Muscle of leg (tissue), 11 donors: ENCODE data around the gene SERPINB1. TPM values are rescaled to one million over a fixed set of nuclear protein-coding genes. Genes with fewer than 3 reads are reported as not detected.

ENCODE experiments used
- DNase-seq: peaks from one replicate; pipeline ENCODE4 v3.0.0; 2013
- H3K27ac ChIP-seq: one replicate; pipeline ENCODE4 v1.5.1; 2013; ENCODE audit warnings: mild to moderate bottlenecking, low read length, control low read depth
- H3K27me3 ChIP-seq: one replicate; pipeline ENCODE4 v1.6.1; 2013; ENCODE audit warnings: low read length; ENCODE audit not compliant: control insufficient read depth, insufficient read depth
- H3K36me3 ChIP-seq: one replicate; pipeline ENCODE4 v1.6.1; 2013; ENCODE audit warnings: low read length; ENCODE audit not compliant: control insufficient read depth, insufficient read depth
- H3K4me1 ChIP-seq: one replicate; pipeline ENCODE4 v1.6.1; 2013; ENCODE audit warnings: low read length; ENCODE audit not compliant: control insufficient read depth, insufficient read depth
- H3K4me3 ChIP-seq: one replicate; pipeline ENCODE4 v1.5.1; 2013; ENCODE audit warnings: low read length, control low read depth
- H3K9me3 ChIP-seq: replicated peaks from 2 replicates; pipeline ENCODE4 v1.6.1; 2013; ENCODE audit warnings: low read depth, low read length; ENCODE audit not compliant: control insufficient read depth
- WGBS: methylation state at CpG from one replicate; pipeline ENCODE4 v1.1.5; 2013; ENCODE audit warnings: missing lambda C conversion rate; ENCODE audit not compliant: insufficient coverage; 5-methylcytosine and 5-hydroxymethylcytosine counted together
- polyA plus RNA-seq, 8 donors: library from polyadenylated mRNA; unstranded; fragments of 120-200 nt; gene quantifications; one replicate each; pipeline versions ENCODE4 v1.2.1 to v1.2.3, GENCODE V29; 2013; ENCODE audit warnings: inconsistent platforms in 1 of 8, low replicate concordance in 1 of 8; ENCODE audit not compliant: insufficient read length in 8 of 8, insufficient read depth in 1 of 8
- total RNA-seq: library from RNA; stranded (reverse); fragments of 120-200 nt; gene quantifications from one replicate; pipeline ENCODE4 v1.2.4, GENCODE V29; 2013

The SERPINB1 gene
- total and polyA plus RNA-seq, 9 donors, result 8.9 to 19.6 (median 16.2) TPM

DNA sequence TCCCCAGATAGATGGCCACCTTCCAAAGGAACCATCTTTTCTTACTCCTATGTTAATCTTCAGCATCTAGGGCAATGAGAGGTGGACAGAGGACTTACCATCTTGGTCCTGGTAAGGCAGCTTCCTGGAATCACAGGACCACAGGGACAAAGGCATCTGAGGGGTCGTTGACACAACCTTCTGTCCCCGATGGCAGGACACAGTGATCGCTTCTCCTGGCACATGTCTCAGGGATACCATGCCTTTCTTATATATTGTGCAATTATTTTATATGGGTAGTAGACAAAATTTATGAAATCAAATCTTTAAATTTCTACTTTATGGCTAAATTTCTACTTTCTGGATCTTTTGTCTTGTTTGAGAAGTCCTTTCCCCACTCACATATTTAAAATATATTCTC lies 20.1 kb downstream of the SERPINB1 start:
- Histone ChIP-seq H3K36me3 (no peaks in the 10 kb centered on the region), H3K4me1 (peaks cover 5% of the 10 kb centered on the region), H3K9me3 (no peaks in the 10 kb centered on the region), H3K4me3 (no peak overlapping the region), H3K27me3 (no peaks in the 10 kb centered on the region), H3K27ac (no peak overlapping the region)
- no CpG with 5 or more reads among the region's 3 CpGs for WGBS
- no peak for DNase-seq

DNA sequence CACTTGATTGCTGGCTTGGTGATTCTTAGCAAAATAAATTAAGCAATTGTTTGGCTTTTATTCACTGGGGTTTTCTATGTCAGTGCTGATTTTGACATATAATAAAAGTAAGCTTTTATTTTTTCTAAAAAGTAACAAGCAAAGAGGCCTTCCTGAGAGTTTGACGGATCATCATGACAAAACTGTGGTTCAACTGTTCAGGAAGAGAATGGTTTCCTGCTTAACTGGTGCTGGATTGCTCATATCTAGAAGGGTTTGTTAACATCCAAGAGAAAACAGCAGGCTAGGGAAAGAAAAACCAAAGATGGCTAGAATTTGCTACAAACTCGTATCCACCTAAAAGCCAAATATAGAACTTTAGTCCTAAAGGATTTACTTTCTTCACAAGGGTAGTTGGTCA lies 21.2 kb downstream of the SERPINB1 start:
- no peak for DNase-seq
- H3K4me3 ChIP-seq, result no peak overlapping the region
- H3K27ac ChIP-seq, result no peak overlapping the region

DNA sequence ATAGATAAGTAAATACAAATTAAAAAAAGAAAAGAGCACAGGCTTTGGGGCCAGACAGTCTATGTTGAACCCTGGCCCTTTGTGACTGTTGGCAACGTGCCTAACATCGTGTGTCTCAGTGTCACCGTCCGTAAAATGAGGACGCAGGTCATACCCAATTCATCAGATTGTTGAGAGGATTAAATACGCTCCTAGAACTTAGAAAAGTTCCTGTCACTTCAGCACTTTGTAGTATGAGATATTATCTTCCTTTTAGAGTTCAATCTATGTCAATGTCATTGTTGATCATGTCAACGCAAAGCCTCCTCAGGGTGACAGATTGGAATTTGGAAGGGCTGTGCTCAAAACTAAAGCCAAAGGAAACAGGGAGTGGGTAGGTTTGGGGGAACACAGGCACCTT lies 21.7 kb downstream of the SERPINB1 start:
- WGBS, result 75% methylated on average over 3 of the region's 7 CpGs
- peaks cover 4% of the 10 kb centered on the region for H3K9me3 ChIP-seq
- H3K36me3 ChIP-seq, result no peaks in the 10 kb centered on the region
- no peak overlapping the region for H3K4me3 ChIP-seq
- H3K4me1 ChIP-seq, result peaks cover 5% of the 10 kb centered on the region
- DNase-seq, result no peak
- H3K27me3 ChIP-seq, result no peaks in the 10 kb centered on the region
- no peak overlapping the region for H3K27ac ChIP-seq

More for the DNA sequence above, 21.2 kb downstream of the SERPINB1 start:
- Histone ChIP-seq H3K27me3 (no peaks in the 10 kb centered on the region), H3K36me3 (no peaks in the 10 kb centered on the region), H3K4me1 (peaks cover 5% of the 10 kb centered on the region), H3K9me3 (peaks cover 4% of the 10 kb centered on the region)
- no CpG with 5 or more reads among the region's 2 CpGs for WGBS

DNA sequence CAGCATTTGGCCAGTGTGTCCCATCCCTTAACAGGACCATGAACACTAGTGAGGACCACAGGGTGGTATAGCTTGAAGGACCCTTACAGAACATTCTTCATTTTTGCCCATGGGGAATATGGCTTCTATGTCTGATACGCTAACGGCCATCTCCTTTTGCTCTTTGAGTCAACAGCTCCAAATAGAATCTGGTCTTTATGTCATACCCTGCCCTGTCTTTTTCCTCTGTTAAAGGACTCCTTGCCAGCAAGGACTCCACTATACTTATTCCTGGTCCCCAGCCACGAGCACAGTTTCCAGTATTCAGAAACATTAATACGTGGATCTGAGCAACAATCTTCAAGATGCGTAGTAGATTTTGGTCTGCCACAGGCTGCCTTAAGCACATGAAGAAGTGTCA lies 22.5 kb downstream of the SERPINB1 start:
- no peaks in the 10 kb centered on the region for H3K27me3 ChIP-seq
- no peak overlapping the region for H3K27ac ChIP-seq
- peaks cover 4% of the 10 kb centered on the region for H3K9me3 ChIP-seq
- no peak overlapping the region for H3K4me3 ChIP-seq
- DNase-seq, result no peak
- H3K4me1 ChIP-seq, result peaks cover 5% of the 10 kb centered on the region
- H3K36me3 ChIP-seq, result no peaks in the 10 kb centered on the region
- 90% methylated on average over 2 of the region's 5 CpGs for WGBS

DNA sequence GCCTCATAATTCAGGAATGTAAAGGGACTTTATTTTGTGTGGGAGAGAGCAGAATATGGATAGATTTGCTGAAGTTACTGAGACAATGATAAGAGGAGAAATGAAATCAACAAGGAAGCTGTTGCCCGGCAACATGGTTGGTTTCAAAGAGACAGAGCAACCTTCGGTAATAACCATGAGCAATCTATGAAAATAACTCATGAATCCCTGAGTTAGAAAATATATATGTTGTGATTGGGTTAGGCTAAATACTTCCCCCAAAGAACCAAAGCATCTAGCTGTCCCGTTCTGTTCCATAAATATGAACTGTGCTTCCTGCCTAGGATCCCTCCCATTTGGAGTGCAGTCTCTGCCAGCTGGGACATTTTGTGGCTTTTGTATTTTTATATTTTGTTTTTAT lies 23.1 kb downstream of the SERPINB1 start:
- no peak for DNase-seq
- no CpG with 5 or more reads among the region's 3 CpGs for WGBS
- Histone ChIP-seq H3K4me3 (no peak overlapping the region), H3K9me3 (peaks cover 4% of the 10 kb centered on the region), H3K36me3 (no peaks in the 10 kb centered on the region), H3K27me3 (no peaks in the 10 kb centered on the region), H3K27ac (no peak overlapping the region), H3K4me1 (peaks cover 5% of the 10 kb centered on the region)

DNA sequence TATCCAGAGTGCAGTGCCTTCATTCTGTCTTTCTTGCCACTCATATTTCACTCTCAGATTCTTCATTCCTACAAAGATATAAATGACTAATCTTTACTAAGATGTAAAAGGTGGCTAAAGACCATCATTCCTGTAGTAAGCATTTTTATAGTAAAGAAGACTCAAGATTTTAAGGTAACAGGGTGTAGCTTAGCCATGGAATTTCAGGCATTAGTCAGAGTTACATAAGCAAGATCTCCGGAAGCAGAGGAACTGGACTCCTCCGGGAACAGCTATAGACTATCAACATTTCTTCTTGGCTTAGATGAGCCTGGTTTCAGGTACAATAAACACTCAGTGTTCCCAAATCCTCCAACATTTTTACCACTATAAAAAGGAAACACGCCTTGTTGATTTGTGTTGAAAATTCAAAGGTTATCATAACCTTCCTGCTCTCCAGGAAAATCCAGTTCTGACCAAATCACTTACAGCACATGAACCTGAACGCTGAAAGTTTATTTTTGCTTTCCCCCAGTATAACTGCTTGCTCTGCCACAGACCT lies 23.7 kb downstream of the SERPINB1 start:
- Histone ChIP-seq H3K27ac (no peak overlapping the region), H3K36me3 (no peaks in the 10 kb centered on the region), H3K9me3 (peaks cover 4% of the 10 kb centered on the region), H3K4me1 (peaks cover 5% of the 10 kb centered on the region), H3K27me3 (no peaks in the 10 kb centered on the region), H3K4me3 (no peak overlapping the region)
- DNase-seq, result no peak
- WGBS, result 44% methylated on average over 2 of the region's 4 CpGs

DNA sequence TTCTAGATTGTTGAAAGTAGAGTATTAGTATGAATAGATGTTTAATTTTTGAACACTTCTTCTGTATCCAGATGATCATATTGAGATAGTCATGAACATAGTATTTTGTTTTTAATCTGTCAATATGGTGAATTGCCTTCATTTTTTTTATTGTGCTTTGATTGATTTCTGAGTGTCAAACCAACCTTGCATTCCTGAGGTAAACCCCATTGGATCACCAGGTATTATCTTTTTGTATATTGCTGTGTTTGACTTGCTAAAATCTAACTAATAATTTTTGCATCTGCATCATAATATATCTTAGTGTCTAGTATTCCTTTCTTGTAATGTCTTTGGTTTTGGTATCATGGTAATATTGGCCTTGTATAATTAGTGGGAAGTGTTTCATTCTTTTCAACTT lies 25.5 kb downstream of the SERPINB1 start:
- peaks cover under 1% of the 10 kb centered on the region for H3K36me3 ChIP-seq
- DNase-seq, result no peak

DNA sequence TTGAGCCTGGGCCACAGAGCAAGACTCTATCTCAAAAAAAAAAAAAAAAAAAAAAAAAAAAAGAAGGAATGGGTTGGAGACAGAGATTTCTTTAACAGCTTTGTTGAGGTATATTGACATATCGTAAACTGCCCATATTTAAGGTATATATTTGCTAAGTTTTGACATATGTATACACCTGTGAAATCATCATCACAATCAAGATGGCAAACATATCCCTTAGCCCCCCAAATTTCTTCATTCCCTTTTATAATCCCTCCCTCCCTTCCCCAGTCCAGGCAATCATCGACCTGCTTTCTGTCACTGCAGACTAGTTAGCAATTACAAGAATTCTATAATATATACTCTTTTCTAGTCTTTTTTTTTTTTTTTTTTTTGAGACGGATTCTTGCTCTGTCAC lies 29.0 kb downstream of the SERPINB1 start:
- Histone ChIP-seq H3K27ac (no peak overlapping the region), H3K36me3 (peaks cover 2% of the 10 kb centered on the region), H3K4me3 (no peak overlapping the region), H3K27me3 (no peaks in the 10 kb centered on the region), H3K9me3 (peaks cover 4% of the 10 kb centered on the region), H3K4me1 (no peaks in the 10 kb centered on the region)
- WGBS, result no CpG with 5 or more reads among the region's 3 CpGs
- DNase-seq, result no peak

More for the DNA sequence above, 25.5 kb downstream of the SERPINB1 start:
- Histone ChIP-seq H3K27me3 (no peaks in the 10 kb centered on the region), H3K9me3 (peaks cover 4% of the 10 kb centered on the region), H3K27ac (no peak overlapping the region), H3K4me3 (no peak overlapping the region), H3K4me1 (peaks cover 5% of the 10 kb centered on the region)

DNA sequence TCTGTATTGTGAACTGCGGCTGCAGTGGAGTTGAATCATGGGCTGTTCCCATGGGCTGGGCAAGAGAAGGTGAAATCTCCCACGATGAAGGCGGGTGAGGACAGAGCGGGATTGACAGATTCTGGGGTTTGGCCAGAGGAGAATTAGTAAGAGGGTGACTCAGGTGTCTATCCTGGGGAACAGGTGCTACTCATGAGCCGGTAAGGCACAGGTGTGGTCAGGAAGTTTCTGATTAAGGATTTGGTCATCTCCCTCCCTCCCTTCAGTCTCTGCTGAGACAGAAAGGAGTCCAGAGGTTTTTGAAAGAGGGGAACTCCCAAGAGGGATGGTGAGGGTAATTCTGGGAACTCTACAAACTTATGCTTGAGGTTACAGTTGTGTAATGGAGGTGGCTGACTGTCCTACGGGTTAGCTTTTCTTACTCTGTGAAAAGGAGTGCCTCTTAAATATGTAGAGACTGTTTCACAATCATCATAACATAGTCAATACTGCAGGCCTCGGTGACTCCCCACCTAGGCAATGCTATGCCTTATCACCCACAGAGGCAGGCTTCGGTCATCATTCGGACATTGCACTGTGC lies 31.5 kb downstream of the SERPINB1 start:
- WGBS, result 100% methylated on average over 2 of the region's 9 CpGs

DNA sequence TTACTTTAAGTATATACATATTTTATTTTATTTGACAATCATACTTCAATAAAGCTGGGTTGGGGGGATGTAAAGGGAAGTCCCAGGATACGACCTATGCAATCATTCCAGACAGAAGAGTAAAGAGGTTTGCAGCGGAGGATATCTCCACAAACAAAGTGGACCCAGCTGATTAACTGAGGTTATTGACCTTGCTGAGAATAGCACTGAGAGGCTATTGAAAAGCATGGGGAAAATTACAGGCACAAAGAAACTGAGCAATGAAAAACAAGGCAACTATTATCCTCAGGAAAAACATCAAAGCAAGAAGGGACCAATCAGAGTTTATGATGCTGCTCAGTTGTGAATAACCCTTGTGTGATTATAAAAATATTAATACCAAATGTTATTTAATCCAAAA lies 32.6 kb downstream of the SERPINB1 start:
- Histone ChIP-seq H3K9me3 (no peaks in the 10 kb centered on the region), H3K36me3 (peaks cover 2% of the 10 kb centered on the region), H3K27ac (no peak overlapping the region), H3K27me3 (no peaks in the 10 kb centered on the region), H3K4me3 (no peak overlapping the region), H3K4me1 (peaks cover 3% of the 10 kb centered on the region)
- WGBS, result no CpG with 5 or more reads among the region's 2 CpGs
- no peak for DNase-seq

More for the DNA sequence above, 31.5 kb downstream of the SERPINB1 start:
- Histone ChIP-seq H3K27me3 (no peaks in the 10 kb centered on the region), H3K9me3 (no peaks in the 10 kb centered on the region), H3K4me3 (no peak overlapping the region), H3K4me1 (peaks cover 3% of the 10 kb centered on the region), H3K27ac (no peak overlapping the region), H3K36me3 (peaks cover 2% of the 10 kb centered on the region)
- DNase-seq, result no peak
